Measurements from ENCODE around the gene SYNDIG1.

The SYNDIG1 gene

DNA sequence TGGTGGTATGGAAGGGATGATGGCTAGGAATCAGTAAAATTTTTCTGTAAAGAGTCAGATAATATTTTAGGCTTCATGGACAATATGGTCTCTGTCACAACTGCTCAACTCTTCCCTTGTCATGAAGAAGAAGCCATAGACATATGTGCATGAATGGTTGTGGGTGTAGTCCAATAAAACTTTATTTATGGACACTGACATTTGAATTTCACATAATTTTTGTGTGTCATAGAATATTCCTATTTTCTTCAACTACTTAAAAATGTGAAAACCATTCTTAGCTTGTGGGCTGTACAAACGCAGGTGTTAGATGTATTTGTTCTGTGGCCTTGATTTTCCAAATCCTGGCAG lies 59.9 kb downstream of the SYNDIG1 start:
- DNase-seq: no peak

DNA sequence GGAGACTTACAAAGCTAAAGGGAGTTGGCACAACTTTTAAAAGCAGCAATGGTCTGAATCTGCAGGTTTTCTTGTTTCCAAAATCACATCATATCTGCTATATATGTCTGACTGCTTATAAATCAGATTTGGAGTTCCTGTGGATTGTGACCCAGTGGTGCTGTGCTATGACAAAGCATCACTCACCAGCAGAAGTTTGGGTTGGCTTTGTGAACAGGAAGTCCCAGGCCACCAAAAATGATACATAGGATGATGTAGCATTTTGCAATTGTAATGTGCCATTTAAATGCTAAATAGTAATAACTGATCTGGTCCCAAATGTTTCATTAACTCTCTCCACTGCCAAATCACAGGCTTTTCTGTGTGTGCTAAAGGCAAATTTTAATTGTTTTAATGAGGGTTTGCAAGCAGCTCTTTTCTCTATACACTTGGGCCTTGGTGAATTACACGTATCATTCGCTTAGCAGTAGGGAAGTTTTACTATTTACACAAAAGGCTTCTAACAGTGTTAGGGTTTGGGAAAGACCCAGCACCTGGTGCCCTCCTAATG lies 60.8 kb downstream of the SYNDIG1 start:
- DNase-seq: no peak

DNA sequence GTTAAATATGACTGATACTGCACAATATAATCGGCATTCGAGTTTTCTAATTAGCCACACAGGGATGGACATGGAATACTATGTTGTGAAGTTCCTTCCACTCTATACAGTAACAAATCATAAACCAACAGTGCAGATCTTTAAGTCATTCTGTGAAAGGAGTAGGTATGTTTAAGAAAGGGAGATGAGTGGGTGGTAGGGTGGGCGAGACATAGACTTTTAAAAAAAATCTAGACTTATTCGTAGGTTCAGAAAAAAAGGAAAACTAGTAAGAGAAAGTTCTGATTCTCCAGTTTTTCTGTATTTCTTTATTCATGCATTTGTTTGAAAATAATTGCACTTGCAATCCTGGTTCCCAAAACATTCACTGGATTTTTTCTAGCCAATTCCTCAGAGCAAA lies 61.8 kb downstream of the SYNDIG1 start:
- DNase-seq: no peak

DNA sequence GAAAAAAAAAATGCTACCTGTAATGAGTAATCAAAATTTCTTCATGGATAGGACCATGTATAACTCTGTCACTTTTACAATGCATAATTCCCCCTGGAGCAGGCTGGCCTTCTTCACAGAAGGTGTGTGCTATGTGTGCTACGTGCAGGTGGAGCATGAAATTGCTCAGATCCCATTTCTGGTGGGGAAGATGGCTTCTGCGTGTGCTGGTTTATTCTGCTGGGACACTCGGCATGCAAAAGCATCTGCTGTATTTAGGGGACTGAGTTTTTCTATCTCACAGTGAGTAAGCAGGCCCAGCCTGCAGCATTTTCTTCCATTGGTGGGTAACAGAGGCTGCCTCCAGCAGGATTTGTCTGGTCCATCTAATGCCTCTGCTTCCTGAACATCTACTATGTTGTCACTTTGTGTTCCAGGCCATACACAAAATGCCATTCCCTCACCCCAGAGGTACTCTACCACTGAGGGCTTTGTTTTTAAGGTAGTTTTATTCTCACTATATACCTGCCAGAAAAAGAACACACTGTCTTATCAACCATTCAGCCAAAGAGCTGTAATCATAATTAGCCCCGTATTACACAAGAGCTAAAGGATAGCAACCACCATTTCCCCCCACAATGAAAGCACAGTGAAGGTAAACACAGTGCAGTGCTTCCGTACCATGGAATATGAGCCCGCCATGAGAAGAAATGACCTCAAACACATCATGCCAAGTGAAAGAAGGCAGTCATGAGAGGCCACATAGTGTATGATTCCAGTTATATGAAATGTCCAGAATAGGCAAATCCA lies 62.4 kb downstream of the SYNDIG1 start:
- DNase-seq: no peak

DNA sequence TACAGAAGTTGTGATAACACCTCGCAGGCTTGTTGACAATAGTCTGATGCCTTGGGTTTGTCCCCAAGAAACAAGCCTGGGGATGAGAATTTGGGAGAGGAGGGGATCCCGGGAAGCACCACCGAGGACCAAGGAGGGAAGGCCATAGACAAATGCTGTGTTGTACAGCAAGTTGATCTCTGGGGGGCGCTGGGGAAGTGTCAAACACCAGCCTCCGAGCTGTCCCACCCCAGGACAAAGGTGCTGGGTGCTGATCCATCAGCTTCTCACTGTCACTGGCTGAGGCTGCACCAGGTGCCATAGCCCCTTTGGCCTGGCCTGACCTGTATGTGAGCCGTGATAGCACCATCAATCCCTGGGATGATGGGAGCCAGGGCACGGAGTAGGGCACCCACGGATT lies 64.0 kb downstream of the SYNDIG1 start:
- no peak for DNase-seq

DNA sequence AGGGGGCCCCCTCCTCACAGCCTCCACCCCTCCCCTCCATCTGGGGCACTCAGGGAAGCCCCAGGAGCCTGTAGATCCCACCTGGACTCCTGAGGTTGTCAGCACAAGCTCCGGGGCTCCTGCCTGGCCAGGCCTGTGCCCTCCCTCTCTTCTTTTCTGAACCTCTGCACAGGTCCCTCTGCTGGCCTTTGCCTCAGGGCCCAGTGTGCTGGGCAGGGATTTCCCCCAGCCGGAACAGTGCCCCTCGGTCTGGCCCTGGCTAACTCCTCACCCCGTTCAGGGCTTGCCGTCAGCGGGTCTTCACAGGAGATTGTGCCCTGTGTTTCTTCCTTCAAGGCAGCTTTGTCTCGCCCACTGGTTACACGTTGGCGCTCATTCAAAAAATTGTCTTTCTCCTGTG lies 64.9 kb downstream of the SYNDIG1 start:
- no peak for DNase-seq

DNA sequence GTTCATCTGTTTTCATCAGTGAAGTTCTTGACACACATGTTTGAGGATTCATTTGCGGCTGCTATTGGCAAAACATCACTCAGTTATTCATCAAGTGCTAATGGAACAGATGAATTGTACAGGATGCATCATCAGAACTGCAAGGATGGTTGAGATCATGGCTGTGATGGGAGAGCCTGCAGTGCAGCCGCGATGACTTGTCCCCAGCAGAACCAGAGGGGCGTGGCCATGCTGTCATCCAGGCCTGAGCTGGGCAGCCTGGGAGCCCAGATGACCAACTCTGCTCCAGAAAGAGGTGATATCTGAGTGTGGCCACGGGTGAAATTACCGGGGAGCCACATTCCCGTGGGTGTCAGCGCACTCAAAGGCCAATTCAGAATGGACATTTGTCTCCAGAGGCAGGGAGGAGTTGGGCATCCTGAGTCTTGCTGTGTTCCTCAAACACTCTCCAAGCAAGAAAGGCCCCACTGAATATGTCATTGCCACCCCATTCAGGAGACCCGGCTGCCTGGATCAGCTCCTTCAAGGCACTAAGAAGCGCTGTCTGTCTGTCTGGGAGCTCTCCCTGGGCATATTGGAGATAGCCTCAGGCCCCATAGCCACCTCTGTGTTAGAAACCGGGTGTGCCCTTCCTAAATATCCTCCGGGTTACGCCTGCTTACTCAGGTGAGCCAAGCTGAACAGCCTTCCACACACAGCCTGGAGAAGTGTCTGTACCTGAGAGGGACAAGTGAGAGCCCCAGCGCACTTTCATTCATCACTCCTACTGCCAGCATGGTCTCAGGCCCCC lies 66.7 kb downstream of the SYNDIG1 start:
- DNase-seq: no peak

DNA sequence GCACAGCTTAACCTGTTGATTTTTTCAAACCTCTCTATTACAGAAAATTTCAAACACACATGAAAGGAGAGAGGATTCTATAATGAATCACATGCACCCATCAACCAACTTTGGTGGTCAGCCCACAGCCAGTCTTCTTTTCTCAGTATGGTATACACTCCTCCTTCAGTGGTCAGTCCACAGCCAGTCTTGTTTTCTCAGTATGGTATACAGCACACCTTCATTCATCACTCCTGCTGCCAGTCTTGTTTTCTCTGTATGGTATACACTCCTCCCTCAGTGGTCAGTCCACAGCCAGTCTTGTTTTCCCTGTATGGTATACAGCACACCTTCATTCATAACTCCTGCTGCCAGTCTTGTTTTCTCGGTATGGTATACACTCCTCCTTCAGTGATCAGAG lies 67.8 kb downstream of the SYNDIG1 start:
- no peak for DNase-seq

DNA sequence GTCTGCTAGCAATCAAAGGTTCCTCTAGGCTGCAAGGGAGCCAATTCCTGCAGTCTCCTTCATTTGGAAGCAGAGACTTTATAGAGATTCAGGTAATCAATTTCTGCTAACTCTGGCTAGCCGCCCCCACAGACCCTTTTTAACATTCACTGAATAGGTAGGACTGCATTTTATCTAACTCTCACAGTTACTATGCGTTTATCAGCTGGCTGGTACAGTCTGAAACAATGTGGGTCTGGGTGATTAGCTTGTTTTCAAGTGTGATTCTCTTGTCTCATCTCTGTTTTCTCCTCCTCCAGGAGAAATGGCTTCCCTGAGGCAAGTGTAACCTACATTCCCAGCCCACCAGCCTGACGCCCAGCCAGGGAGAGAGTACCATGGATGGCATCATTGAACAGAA lies 73.3 kb downstream of the SYNDIG1 start:
- DNase-seq: no peak

DNA sequence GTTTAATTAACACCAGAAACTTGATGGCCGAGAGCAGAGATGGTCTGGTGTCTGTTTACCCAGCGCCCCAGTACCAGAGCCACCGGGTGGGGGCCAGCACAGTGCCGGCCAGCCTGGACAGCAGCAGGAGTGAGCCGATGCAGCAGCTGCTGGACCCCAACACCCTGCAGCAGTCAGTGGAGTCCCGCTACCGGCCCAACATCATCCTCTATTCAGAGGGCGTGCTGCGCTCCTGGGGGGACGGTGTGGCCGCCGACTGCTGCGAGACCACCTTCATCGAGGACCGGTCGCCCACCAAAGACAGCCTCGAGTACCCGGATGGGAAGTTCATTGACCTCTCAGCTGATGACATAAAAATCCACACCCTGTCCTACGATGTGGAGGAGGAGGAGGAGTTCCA lies 73.7 kb downstream of the SYNDIG1 start:
- DNase-seq: no peak

DNA sequence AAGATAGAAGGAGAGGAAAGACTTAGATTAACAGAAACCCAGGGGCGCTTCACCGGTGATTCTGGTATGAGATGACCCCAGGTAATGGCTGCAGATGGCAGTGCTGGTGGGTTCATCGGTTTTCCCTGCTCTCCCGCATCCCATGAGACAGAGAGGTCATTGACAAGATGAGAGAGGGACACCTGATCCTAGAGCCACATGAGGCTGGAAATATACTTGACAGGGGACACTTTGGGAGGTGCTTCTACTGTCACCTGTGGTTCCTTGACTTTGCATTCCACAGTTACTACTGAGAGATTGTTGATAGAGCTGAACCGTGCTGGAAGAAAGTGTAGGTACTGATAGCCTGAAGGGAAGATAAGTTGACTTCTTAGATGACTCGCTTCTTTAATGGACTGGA lies 74.3 kb downstream of the SYNDIG1 start:
- no peak for DNase-seq

DNA sequence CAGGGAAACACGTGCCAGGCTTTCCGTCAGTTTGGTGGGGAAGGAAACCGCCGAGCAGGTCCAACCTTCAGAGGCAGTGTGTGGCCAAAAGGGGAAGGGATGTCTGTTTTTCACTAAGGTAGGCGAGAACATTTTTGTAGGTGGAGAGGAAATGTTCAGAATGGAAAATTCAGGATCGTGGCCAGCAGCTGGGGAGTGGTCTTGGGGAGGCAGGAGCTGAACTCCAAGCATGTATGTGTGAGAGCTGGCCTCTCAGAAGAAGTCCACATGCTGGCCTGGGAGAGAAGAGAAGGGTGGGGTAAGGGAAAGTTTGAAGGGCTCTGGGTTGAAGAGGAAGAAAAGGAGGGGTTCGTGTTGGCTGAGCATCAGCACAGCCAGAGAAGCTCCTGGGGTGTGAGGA lies 74.9 kb downstream of the SYNDIG1 start:
- DNase-seq: no peak

DNA sequence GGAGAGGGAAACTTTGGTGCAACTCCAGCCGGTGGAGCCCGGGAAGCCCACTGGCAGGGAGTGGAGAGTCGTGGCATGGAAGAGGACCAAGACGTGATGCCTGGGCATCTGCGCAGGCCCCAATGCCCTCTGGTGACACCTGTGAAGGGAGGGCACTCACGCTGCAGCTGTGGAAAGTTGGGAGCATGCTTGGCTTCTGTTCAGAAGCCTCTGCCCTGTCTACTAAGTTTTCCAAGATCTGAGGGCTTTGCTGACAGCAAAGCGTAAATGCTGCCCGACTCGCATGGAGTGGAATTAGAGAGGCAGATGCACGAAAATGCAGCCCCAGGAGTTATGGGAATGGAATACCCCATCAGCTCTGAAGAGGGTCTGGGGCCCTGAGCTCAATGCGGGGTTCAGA lies 75.7 kb downstream of the SYNDIG1 start:
- no peak for DNase-seq

DNA sequence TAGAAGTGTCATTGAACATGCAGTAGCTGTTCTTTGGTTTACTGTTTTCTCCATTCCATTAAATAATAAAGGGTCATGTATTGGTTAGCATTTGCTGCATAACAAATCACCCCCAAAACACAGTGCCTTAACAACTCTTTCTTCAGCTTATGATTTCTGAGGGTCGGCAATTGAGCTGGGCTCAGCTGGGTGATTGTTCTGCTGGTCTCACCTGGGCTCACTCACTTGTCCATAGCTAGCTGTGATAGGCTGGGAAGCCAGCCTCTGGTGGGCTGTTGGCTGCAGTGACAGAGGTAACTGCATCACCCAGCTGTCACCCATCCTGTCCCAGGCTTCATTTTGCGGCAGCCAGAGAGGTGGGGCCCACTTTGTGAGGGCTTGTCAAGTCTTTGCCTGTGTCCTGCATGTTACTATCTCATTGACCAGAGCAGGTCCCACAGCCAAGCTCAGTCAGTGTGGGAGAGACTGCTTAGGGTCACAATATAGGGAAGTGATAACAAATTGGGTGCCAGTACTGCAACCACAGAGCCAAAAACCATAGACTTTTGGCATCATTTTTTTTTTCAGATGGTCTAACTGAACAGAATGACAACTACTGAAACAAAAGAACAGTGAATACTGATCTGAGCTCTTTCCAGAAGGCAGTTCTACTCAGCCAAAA lies 76.9 kb downstream of the SYNDIG1 start:
- DNase-seq: no peak

DNA sequence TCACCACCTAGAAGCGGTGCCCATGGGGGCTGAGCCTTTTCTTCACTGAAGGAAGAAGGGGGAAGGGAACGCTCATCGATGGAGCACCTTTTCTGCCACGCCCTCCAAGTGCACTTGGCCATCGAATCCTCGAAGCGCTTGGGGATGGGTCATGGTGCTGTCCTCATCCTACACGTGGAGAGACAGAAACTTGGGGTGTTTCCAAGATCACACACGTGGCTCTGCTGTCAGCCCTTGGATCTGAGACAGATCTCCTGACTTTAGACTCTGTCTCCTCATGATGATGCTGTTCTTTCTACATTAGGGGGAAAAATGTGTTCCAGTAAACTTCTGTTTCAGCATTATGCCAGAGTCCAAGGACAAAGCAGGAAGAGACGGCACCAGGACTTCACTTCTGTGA lies 78.5 kb downstream of the SYNDIG1 start:
- no peak for DNase-seq

DNA sequence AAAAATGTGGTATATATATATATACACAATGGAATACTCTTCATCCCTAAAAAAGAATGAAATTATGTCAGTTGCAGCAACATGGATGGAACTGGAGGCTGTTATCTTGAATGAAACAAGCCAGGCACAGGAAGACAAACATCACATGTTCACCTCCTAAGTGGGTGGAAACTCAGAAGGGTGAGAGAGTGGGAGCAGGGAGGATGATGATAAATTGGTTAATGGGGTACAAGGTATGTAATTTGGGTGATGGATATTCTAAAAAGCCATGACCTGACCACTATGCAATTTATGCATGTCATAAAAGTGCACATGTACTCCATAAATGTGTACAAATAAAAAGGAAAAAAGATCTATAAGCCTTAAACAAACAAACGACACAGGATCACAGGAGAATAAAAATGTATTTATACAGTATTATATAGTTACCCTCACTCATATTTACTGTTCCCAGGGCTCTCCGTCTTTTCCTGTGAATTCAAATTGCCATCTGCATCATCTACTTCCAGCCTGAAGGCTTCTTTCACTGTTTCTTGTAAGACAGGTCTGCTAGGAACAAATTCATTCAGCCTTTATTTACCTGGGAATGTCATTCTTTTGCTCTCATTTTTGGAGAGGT lies 89.8 kb downstream of the SYNDIG1 start:
- no peak for DNase-seq

DNA sequence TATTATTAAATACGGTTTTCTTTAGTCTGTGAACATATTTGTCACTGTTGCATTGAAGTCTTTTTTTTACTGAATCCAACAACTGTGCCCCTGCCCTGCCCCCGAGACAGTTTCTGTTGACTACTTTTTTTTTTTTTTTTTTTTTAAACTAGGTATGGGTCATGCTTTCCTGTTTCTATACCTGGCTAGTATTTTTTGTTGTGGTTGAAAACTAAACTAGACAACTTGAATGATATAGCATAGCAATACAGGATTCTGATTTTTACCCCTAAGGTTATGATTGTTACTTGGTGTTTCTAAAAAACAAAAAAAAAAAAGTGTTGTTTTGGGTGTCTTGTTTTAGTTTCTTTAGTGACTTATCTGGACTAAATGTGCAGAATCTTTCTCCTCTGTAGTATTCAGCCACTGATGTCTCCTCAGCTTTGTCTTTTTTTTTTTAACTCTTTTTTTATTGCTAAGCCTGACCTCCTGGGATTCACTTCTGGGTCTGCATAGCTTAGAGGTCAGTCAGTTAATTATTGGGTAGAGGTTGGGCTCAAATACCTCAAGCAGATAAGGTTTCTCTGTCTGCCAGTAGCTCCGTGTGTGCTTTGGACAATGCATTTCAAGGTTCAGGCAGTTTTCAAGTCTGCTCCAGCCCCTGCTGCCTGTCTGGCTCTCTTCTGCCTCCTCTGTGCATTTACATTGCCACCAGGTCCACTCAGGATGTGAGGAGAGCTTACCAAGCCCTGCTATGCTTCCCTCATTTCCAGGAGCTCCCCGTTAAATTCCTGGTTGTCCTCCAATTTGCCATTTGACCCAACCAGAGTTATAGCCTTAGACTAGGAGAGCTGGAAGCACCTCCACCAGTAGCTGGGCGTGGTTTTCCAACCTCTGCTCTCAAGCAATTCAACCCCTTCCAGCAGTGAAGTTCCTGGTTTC lies 91.4 kb downstream of the SYNDIG1 start:
- DNase-seq: no peak

DNA sequence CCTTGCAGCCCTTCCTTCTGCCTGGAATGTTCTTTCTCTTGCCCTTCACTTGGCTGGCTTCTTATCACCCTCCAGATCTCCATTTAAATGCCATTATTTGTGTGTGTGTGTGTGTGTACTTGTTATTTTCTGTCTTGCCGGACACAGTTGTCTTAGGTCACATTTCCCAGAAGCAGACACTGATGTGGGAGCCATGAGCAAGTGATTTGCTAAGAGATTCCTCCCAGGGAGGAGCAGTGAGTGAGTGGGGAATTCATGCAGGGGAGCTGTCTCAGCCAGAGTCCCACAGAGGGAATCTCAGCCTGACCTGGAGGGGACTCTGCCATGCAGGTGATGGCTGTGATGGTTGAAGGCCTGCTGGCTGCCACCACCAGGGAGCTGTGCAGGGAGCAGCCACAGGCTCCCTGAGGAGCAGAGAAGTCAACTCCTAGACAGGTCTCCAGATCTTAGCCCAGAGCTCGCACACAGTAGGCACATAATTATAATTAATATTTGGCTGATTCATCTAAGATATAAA lies 96.5 kb downstream of the SYNDIG1 start:
- no peak for DNase-seq

DNA sequence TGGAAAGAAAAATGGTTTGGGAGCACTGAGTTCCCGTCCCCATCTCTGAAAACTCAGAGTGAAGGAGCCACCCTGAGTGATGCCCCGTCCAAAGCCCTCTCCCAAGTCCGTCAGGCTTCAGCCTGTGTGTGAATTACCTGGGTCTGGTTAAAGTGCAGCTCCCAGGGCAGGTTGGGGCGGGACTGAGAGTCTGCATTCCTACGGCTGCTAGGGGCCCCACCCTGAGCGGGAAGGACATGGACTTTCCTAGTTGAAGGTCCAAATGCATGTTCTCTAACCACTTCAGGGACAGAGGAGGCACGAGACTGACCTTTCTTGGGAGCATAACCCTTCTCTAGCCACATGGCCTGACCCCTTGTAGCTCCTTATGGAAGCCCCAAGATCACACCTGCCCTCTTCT lies 97.2 kb downstream of the SYNDIG1 start:
- DNase-seq: no peak

DNA sequence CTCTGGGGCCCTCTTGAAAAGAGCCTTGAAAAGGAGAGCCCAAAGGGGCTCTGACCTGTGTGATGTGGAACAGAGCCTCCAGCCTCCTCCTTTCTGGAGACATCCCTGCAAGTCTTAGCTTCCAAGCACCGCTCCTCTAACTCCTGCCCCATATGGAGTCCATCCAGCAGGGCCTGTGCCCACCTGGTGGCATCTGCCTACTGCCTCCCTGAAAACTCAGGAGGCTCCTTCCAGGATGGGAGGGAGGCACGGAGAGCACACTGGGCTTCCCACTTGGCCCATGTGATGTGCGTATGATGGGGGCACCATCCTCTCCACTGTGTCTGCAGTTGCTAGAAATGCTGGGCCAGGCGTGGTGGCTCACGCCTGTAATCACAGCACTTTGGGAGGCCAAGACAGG lies 98.1 kb downstream of the SYNDIG1 start:
- DNase-seq: no peak

DNA sequence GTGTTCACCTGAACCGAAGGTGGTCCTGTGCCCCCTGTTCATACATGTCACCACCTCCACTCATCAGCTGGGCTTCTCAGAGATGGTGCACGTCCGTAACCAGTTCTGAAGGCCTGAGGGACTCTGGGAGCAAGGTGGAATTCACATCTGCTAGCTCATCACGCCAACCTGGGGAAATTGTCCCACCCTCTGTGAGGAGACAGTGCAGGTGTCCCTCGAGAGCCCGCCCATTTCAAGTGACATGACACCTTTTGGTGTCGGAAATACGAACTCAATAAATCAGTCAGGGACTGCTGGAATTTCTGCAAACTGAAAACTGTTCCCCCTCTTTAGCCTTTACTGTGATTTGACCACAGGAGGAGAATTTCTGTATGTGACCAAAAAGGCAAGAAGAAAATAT lies 99.4 kb downstream of the SYNDIG1 start:
- no peak for DNase-seq

DNA sequence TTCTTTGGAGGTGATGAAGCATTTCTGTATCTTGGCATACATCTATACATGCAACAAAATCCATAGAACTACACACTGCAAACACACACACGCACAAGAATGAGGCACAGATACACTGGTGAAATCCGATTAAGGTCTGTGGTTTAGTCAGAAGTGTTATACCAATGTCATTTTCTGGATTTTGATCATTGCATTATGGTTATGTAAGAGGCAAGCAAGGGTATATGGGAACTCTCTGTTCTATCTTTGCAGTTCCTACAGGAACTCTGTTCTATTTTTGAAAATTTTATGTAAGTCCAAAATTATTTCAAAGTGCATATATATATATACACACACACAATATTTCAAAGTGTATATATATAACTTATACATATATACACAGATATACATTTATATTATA lies 101.7 kb downstream of the SYNDIG1 start:
- DNase-seq: no peak
